Measurements from ENCODE around the gene NLRP6.

DNA sequence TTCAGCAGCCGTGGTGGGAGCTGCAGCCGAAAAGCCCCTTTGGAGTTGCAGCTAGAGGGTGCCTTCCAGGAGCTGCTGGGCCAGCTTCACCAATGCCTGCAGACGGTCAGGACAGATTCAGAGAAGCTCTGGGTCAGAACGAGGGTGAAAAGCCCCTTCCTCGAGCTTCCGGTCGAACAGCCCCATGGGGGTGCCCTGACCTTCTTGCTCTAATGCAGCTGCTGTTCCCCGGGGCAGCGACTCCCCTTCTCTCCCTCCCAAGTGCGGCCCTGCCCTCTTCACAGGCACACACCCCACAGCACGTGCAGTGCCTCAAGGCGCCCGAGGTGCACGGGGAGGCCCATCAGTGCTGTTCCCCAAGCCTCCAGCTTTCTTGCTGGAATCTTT is 52.1 kb downstream of the NLRP6 start:
- TF ChIP-seq POLR2A (IDR thresholded peaks at IDR 0.05; ENCODE audit: low read depth, low read length) = no peak
- TF ChIP-seq TAF1 (IDR thresholded peaks at IDR 0.05; ENCODE audit: borderline replicate concordance, low read depth, low read length) = no peak

Measured in GM12892 (cell line).